Endothelial cell of umbilical vein (primary cell): ENCODE measurements around the gene PILRA. TPM values are rescaled to one million over a fixed set of nuclear protein-coding genes. Genes with fewer than 3 reads are reported as not detected.

Experiments used
- BruUV-seq: library from RNA; stranded (reverse); fragments of 400-500 nt; replicated peaks from 2 replicates; lab custom pipeline; 2021; lab: Mats Ljungman, UMichigan
- CTCF ChIA-PET: fragments of 300-600, 350-600 bp; sonication (Branson Sonifier 250); formaldehyde crosslinking; loops from one replicate; lab custom pipeline; 2021; ENCODE audit warnings: antibody characterized with exemption, inconsistent platforms; lab: Charles Lee
- POLR2A ChIA-PET: fragments of 300-600, 350-600 bp; sonication (Branson Sonifier 250); formaldehyde crosslinking; loops from one replicate; lab custom pipeline; 2021; ENCODE audit warnings: antibody characterized with exemption, inconsistent platforms; lab: Charles Lee
- DNase-seq: peaks from one replicate; pipeline ENCODE4 v3.0.0-alpha.2; 2011; ENCODE audit warnings: low read depth, low spot score
- FAIRE-seq: peaks from 2 replicates; lab custom pipeline; 2011; peaks lifted over from hg19 to GRCh38; lab: Jason Lieb, UNC
- H2AFZ ChIP-seq: 2 replicates; pipeline ENCODE4 v1.6.0; 2012; ENCODE audit warnings: low read depth, low read length, control low read depth, inconsistent platforms
- H3K27ac ChIP-seq: 2 replicates; pipeline ENCODE4 v1.5.1; 2011; ENCODE audit warnings: low read depth, mild to moderate bottlenecking, control low read depth, low read length, moderate library complexity; ENCODE audit not compliant: insufficient read depth
- H3K27me3 ChIP-seq, 2 experiments: 2 replicates each; pipeline versions ENCODE4 v1.6.0 to v1.6.1; 2011; ENCODE audit warnings: low read length in 2 of 2, mixed read lengths in 1 of 2; ENCODE audit not compliant: control insufficient read depth in 2 of 2, insufficient read depth in 2 of 2
- H3K36me3 ChIP-seq, 2 experiments: 2 replicates in 1 of 2; 3 replicates in 1 of 2; pipeline ENCODE4 v1.5.1; 2011; ENCODE audit warnings: low read length in 2 of 2, mild to moderate bottlenecking in 1 of 2, moderate library complexity in 1 of 2; ENCODE audit not compliant: control insufficient read depth in 2 of 2, insufficient read depth in 2 of 2; ENCODE audit errors: extremely low read depth in 1 of 2
- H3K4me1 ChIP-seq: 3 replicates; pipeline ENCODE4 v1.5.1; 2011; ENCODE audit warnings: mild to moderate bottlenecking, low read length; ENCODE audit not compliant: control insufficient read depth, insufficient read depth; ENCODE audit errors: extremely low read depth
- H3K4me2 ChIP-seq: 2 replicates; pipeline ENCODE4 v1.6.1; 2011; ENCODE audit warnings: low read length, control low read depth, mixed read lengths; ENCODE audit not compliant: insufficient read depth
- H3K4me3 ChIP-seq, 3 experiments: fragments of 200-600 bp in 1 of 3; sonication (generic), shearing (Covaris generic) in 1 of 3; replicated peaks in 1 of 3; 2 replicates each; pipeline ENCODE4 v1.5.1; 2011 to 2016; ENCODE audit warnings: control low read depth in 3 of 3, low read length in 3 of 3, mild to moderate bottlenecking in 2 of 3, inconsistent platforms in 1 of 3, low read depth in 1 of 3, moderate library complexity in 1 of 3; ENCODE audit not compliant: insufficient read depth in 1 of 3
- H3K79me2 ChIP-seq: 2 replicates; pipeline ENCODE4 v1.6.0; 2012; ENCODE audit warnings: low read length, inconsistent platforms; ENCODE audit not compliant: control insufficient read depth, insufficient read depth
- H3K9ac ChIP-seq: replicated peaks from 2 replicates; pipeline ENCODE3; 2011; ENCODE audit warnings: low read length, control low read depth; ENCODE audit not compliant: insufficient read depth; ENCODE audit errors: extremely low read depth
- H3K9me1 ChIP-seq: replicated peaks from 3 replicates; pipeline ENCODE4 v1.6.0; 2011; ENCODE audit warnings: mild to moderate bottlenecking, low read length; ENCODE audit not compliant: control insufficient read depth, insufficient read depth; ENCODE audit errors: extremely low read depth
- H3K9me3 ChIP-seq: replicated peaks from 2 replicates; pipeline ENCODE4 v1.5.1; 2012; ENCODE audit warnings: low read length, inconsistent platforms; ENCODE audit not compliant: control insufficient read depth, insufficient read depth
- H4K20me1 ChIP-seq: replicated peaks from 2 replicates; pipeline ENCODE3; 2011; ENCODE audit warnings: mild to moderate bottlenecking, low read length; ENCODE audit not compliant: control insufficient read depth, insufficient read depth; ENCODE audit errors: extremely low read depth
- CTCF ChIP-seq, 2 donors: IDR thresholded peaks; 1 replicate in 1 of 2; 2 replicates in 1 of 2; pipeline ENCODE4 v1.5.1; 2011; ENCODE audit warnings: low read length in 2 of 2, mild to moderate bottlenecking in 2 of 2, moderate library complexity in 2 of 2, control low read depth in 1 of 2, inconsistent platforms in 1 of 2, low read depth in 1 of 2; ENCODE audit not compliant: insufficient read depth in 1 of 2; ENCODE audit errors: extremely low read depth in 1 of 2
- EZH2 ChIP-seq: IDR thresholded peaks from 2 replicates; pipeline ENCODE4 v1.6.1; 2012; ENCODE audit warnings: borderline replicate concordance, low read depth, mild to moderate bottlenecking, moderate library complexity, low read length, inconsistent platforms; ENCODE audit not compliant: severe bottlenecking
- FOS ChIP-seq: IDR thresholded peaks from 2 replicates; pipeline ENCODE4 v1.6.1; 2011; ENCODE audit warnings: mild to moderate bottlenecking, low read length, moderate library complexity, borderline replicate concordance; ENCODE audit not compliant: insufficient read depth
- GATA2 ChIP-seq: IDR thresholded peaks from 2 replicates; pipeline ENCODE4 v1.7.0; 2011; ENCODE audit warnings: low read depth, mild to moderate bottlenecking, moderate library complexity, mixed read lengths, low read length; ENCODE audit not compliant: insufficient read length, insufficient read depth
- JUN ChIP-seq: IDR thresholded peaks from 2 replicates; pipeline ENCODE4 v1.6.1; 2011; ENCODE audit warnings: borderline replicate concordance, low read depth; ENCODE audit not compliant: insufficient read length, insufficient read depth
- MAX ChIP-seq: IDR thresholded peaks from 2 replicates; pipeline ENCODE4 v1.6.1; 2011; ENCODE audit not compliant: insufficient read depth, insufficient read length
- MYC ChIP-seq: IDR thresholded peaks from one replicate; pipeline ENCODE4 v1.6.1; 2011; ENCODE audit warnings: mild to moderate bottlenecking, low read depth, low read length
- POLR2A ChIP-seq: IDR thresholded peaks from 2 replicates; pipeline ENCODE4 v1.6.1; 2012; ENCODE audit warnings: low read depth, mild to moderate bottlenecking, control low read depth, low read length
- POLR2AphosphoS5 ChIP-seq: IDR thresholded peaks from 2 replicates; pipeline ENCODE4 v1.6.1; 2012; ENCODE audit warnings: low read depth, mild to moderate bottlenecking, control low read depth, low read length, moderate library complexity; ENCODE audit not compliant: insufficient read depth
- dilution Hi-C: fragments of 300-500 bp; cut with MboI; formaldehyde crosslinking; loops from one replicate; pipeline ENCODE4 v1.15.0; 2019; ENCODE audit warnings: low sequenced_read_pairs; ENCODE audit not compliant: extremely low pct_ligation_motif_present
- intact Hi-C: fragments of 100-400 bp; cut with micrococcal nuclease; formaldehyde crosslinking; loops from one replicate; pipeline ENCODE4 v1.10.0; 2022
- polyA plus RNA-seq, 4 experiments: library from polyadenylated mRNA; depleted of rRNA in 3 of 4; stranded (reverse) in 3 of 4; unstranded in 1 of 4; fragments of >200 nt; gene quantifications; 2 replicates each; pipeline versions ENCODE4 v1.2.1 to v1.2.3, GENCODE V29; 2011 to 2012; ENCODE audit warnings: missing spikeins in 1 of 4
- total RNA-seq: library from RNA; stranded (reverse); gene quantifications from 2 replicates; pipeline ENCODE4 v1.2.3, GENCODE V29; 2021

The PILRA gene
- total and polyA plus RNA-seq, 2 donors (not counting 3 experiments of a cell fraction or from before 2014, with no cell fraction given) = 0.61 to 1.3 TPM

- ChIA-PET CTCF (interaction anchor here (1.0 kb wide), 1 partner anchor 20 kb away, joined by 3 read pairs; no protein-coding TSS in a partner anchor), POLR2A (no interaction called here)
Measured at GRCh38 chr7:100387695-100388094, 14.4 kb downstream of the PILRA start.

GRCh38 chr7:100389437-100390088 lies 16.3 kb downstream of the PILRA start:
- POLR2A ChIA-PET = no interaction called here

More at GRCh38 chr7:100387695-100388094, 14.4 kb downstream of the PILRA start:
- no peaks in the 10 kb centered on the region for H3K79me2 ChIP-seq
- no peak overlapping the region for H2AFZ ChIP-seq
- no peak for DNase-seq
- no peak overlapping the region for H3K4me2 ChIP-seq
- FAIRE-seq = no peak
- no peak overlapping the region for H3K4me3 ChIP-seq
- no peak for TF ChIP-seq MAX
- TF ChIP-seq EZH2 = no peak
- H4K20me1 ChIP-seq = no peaks in the 10 kb centered on the region
- no peaks in the 10 kb centered on the region for H3K9me3 ChIP-seq
- no peaks in the 10 kb centered on the region for H3K36me3 ChIP-seq
- no peak overlapping the region for H3K27ac ChIP-seq
- H3K4me1 ChIP-seq = peaks cover 6% of the 10 kb centered on the region
- H3K27me3 ChIP-seq = peaks cover 9 to 12% of the 10 kb centered on the region in 2 experiments
- intact Hi-C loops (no loop called here), dilution Hi-C loops (no loop called here)
- H3K9me1 ChIP-seq = no peaks in the 10 kb centered on the region
- H3K9ac ChIP-seq = no peak overlapping the region
- no TSS peak for BruUV-seq

More at GRCh38 chr7:100389437-100390088, 16.3 kb downstream of the PILRA start:
- H3K27ac ChIP-seq = no peak overlapping the region
- no peak overlapping the region for H3K9ac ChIP-seq
- no peaks in the 10 kb centered on the region for H3K9me3 ChIP-seq
- H3K4me1 ChIP-seq = peaks cover 5% of the 10 kb centered on the region
- H2AFZ ChIP-seq = no peak overlapping the region
- no peak overlapping the region for H3K4me2 ChIP-seq
- no peaks in the 10 kb centered on the region for H4K20me1 ChIP-seq
- BruUV-seq = no TSS peak
- no peaks in the 10 kb centered on the region for H3K79me2 ChIP-seq
- TF ChIP-seq MAX (no peak), EZH2 (no peak), POLR2A (no peak), CTCF (IDR thresholded peaks at IDR 0.05; ENCODE audit: extremely low read depth in 1 of 2, insufficient read depth in 1 of 2, low read depth in 1 of 2, low read length in 2 of 2) (no peak), FOS (no peak), GATA2 (no peak), JUN (no peak), POLR2AphosphoS5 (no peak), MYC (no peak)
- H3K27me3 ChIP-seq = peaks cover 9 to 18% of the 10 kb centered on the region in 2 experiments
- no peak overlapping the region for H3K4me3 ChIP-seq
- CTCF ChIA-PET = interaction anchor here (3.4 kb wide), 1 partner anchor 18 kb away, joined by 12 read pairs; no protein-coding TSS in a partner anchor
- no peak for FAIRE-seq
- intact Hi-C loops = no loop called here
- no peaks in the 10 kb centered on the region for H3K36me3 ChIP-seq
- no peak for DNase-seq
- dilution Hi-C loops = no loop called here
- no peaks in the 10 kb centered on the region for H3K9me1 ChIP-seq
